IPS DF 4.7 (cell line): ENCODE data around the gene KRT71.
"Not testable (repeated sequence)": the region's sequence is repeated elsewhere in the genome, so short reads cannot be mapped to it uniquely, and the experiment has no call there.

ENCODE experiments used
- DNase-seq: peaks from one replicate; pipeline ENCODE4 v3.0.0-alpha.2; 2013; ENCODE audit warnings: low spot score; ENCODE audit errors: extremely low read depth

The KRT71 gene

DNA sequence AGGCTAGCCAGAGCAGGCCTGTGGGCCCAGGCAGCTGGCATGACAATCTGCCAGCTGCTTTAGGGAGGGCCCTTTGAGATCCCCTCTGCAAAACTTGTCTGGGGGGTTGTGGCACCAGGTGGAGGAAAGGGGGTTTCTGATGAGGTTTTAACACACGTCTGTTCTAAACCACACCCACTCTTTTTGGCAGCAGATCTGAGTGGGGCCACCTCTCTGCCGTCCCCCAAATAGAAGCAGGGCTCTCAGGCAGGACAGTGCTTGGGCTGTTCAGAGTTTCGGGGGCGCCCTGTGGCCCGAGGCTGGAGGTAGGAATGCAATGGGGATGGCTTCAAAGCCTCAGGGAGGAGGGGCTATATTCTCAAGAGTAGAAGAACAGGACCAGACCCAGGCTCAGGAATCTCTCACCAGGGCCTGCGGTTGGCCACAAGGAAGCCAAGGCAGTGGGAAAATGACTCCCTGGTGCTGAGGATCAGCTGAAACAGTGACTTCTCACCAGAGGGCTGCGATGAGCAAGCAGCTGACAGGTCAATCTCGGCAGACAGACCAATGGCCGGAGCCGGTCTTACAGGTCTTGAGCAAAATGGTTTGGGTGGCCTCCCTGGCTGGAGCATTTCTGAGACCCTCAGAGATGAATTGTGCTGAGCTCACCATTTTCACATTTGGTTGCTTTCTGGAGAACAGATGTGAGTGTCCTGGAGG is 31.2 kb downstream of the KRT71 start:
- DNase-seq, result no peak

DNA sequence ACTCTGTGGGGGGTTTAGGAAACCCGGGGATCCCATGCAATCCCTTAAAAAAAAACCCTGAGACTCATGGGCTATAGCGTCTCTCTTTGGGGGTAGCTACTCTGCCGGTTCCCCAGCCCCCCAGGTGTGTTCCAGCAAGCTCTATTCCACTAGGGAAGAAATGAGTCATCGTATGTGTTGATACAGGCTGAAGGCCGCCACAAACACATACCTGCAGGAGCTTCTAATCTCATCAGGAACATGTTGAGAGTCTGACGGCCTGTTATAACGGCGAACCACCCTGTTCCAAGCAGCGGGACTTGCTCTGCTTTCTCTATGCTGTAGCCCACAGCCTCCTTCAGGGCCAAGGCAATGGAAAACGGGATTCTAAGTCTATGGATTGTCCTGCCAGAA is 31.8 kb downstream of the KRT71 start:
- DNase-seq, result no peak

DNA sequence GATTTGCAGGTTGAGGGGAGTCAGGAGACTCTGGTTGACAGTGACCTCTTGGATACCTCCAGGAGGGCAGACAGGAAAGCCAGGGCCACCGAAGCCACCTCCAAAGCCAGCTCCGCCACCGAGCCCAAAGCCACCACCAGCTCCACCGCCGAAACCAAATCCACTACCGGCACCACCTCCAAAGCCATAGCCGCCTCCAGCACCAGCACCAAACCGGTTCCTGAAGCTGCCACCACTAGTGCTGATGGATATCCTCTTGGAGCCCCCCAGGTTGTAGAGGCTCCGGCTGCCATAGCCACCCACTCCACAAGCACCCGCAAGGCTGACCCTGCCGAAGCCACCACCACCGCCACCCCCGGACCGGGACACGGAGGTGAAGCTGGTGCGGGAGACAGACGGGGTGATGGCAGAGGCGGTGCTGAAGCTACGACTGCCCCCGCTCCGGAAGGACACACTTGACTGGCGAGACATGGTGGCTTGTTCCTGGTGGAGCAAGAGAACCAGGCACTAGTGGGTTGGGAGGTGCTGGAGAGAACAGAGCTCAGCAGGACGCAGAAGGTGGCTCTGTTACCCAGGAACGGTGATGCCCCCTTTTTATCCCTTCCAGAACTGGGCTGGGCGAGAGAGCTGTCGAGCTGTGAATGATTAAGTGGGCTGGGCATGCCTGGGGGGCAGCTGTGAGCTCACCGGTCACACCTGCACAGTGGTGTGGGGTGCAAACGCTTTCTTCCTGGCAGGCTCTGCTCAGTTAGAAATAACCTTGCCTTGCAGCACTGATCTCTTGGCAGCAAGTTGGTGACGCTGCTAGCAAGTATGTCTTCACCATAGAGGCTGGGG is 32.9 kb downstream of the KRT71 start, which contains the start of gene KRT5:
TSS of gene KRT5 (minus strand) at position 569 of the 837 bp plus-strand sequence. CDS start at position 471, 98 bp downstream.
- DNase-seq, result no peak

DNA sequence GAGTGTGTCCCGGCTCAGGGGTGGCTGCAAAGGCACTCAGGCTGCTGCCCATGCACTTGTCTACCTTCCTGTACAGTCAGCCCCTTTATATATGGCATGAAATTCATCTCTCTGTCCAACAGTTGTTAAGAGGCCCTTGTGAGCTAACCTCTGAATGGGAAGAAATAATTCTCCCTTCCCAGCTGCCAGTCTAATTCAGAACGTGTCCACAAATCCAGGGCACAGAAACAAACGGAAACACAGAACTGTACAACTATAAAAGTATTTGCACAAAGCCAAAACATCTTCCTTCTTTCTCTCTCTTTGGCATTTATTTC is 33.6 kb downstream of the KRT71 start:
- DNase-seq, result no peak

DNA sequence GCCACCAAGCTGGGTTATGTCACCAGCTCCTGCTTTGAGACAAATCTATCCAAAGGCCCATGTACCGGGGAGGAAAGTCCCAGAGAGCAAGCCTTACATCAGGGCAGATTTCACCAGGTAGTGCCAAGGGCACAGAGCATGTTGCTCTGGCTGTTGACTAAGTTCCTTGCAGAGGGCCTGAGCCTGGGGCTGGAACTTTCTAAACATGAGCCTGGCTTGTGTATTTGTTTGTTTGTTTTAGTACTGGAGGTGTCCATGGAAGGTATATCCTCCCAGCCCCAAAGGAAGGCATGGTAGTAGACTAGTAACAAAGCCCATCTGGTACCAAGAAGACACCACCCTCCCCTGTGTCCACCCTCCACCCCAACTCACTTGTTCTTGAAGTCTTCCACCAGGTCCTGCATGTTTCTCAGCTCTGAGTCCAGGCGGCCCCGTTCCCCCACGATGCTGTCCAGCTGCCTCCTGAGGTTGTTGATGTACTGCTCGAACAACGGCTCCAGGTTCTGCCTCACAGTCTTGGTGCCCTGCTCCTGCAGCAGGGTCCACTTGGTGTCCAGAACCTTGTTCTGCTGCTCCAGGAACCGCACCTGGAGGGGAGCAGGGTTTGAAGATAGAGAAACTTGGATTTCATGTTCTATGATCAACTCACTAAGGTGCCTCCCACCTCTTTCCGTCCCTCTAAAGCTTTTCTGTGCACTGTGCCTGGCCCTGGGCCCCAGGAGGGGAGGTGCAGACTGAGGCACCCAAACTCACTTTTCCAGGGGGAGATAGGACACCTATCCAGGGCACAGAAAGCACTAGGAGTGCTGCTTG is 34.2 kb downstream of the KRT71 start:
- no peak for DNase-seq

DNA sequence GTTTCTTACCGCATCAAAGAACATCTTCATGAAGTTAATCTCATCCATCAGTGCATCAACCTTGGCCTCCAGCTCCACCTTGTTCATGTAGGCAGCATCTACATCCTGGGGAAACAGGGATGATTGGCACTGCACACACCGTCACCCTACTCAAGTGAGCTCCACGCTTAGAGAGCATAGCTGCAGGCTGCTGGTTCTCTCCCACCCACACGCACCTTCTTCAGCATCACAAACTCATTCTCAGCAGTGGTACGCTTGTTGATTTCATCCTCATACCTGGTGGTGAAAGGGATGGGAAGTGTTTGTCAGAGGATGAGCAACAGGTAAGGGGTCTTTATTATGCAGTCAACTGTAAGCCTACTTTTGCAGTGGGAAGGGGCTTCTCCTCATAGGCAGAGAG is 35.1 kb downstream of the KRT71 start:
- no peak for DNase-seq

DNA sequence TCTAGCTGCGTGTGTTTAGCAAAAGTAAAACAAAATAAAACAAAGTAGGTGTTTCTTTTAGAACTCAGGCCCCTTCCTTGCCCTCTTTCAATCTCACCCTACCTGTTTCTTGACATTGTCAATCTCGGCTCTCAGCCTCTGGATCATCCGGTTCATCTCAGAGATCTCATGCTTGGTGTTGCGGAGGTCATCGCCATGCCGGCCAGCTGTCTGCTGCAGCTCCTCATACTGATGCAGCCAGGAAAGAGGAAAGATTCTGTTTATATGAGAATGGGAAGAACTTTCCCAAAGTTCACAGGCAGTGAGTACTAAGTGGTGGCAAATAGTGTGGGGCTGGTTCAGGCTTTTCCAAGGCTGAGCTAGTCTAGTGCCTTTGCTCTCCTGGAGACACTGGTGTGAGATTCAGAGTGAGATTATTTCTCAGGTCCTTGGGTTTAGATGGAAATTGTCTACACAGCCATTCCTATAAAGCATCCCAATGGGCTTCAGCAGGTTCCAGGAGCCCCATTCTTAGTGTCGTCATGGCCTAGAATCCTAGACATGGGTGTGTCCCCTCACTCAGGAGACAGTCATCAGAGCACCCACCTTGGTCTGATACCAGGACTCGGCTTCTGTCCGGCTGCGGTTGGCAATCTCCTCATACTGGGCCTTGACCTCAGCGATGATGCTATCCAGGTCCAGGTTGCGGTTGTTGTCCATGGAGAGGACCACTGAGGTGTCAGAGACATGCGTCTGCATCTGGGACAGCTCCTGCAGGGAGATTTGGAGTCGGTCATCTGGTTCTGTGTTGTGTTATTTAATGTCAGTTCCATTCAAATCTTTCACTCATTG is 35.7 kb downstream of the KRT71 start:
- no peak for DNase-seq

DNA sequence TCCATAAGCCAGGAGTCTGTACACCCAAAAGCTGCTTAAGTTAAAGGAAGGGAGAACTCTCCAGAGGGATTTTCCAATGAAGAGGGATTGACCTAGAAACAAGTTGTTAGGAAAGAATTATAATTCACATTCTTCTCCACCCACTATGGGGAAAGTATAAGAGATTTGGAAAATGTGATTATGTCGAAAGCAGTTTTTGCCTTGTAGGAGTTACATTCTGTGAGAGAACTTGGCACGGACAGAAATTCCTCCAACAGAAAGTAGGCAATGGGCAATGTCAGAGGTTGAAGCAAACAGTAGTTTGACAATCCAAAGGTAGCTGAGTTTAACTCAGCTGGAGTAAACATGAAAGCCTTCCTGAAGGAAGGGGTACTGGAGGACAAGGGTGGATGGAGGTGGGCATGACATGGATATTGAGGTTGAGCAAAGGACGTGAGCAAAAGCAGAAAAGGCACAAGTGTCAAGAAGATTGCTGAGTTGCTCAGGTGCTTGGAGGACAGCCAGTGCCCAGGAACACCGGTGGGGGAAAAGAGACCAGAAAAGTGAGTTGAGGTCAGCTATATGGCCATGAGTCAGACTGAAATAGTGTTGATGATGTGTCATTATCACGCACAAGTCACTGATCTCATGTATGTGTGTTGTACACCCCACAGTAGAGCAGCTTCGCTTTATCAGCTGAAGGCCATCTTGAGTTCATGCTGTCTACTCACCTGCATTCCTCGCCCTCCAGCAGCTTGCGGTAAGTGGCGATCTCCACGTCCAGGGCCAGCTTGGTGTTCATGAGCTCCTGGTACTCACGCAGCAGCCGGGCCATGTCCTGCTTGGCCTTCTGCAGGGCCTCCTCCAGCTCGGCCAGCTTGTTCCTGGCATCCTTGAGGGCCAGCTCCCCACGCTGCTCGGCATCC is 36.8 kb downstream of the KRT71 start:
- no peak for DNase-seq

DNA sequence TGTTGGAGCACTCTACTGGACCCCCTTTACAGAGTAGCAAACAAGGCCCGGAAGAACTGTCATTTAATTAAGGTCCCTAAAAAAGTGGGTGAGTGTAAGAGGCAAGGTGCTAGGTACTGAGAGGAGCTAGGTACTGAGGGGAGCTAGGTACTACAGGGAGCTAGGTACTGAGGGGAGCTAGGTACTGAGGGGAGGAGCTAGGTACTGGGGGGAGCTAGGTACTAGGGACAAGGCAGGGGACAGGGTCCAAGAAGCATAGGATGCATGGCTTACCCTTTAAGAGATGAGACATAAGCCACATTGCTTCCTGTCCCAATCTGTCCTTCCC is 37.7 kb downstream of the KRT71 start:
- DNase-seq, result no peak

DNA sequence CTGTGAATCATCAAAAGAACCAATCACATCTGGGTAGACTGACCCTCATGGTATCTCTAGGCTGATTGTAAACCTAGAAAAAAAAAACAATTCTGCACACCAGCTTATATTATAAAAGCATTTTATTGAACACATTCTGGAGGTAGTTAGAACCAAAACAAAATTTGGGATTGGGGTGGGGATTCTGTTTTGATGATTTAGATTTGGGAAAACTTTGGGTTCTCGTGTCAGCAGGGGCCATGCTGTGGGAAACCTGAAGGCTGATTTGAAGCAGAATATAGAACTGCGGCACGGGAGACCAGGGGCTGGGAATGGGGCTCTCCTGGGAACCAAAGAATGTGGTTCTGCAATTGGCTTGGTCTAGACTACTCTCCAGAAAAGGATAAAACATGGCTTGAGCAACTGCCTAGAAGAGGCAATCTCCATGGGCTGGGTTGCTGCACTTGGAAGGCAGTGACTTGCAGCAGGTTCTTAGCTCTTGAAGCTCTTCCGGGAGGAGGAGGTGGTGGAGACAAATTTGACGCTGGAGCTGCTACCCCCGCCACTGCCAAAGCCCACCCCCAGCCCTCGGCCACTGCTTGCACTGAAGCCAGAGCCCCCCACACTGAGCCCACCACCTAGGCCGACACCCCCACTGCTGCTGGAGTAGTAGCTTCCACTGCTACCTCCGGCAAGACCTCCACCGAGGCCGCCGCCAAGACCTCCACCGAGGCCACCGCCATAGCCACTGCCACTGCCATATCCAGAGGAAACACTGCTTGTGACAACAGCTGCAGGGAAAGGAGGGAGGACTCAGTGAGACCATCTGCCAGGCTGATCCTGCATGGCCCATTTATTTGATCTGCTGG is 38.2 kb downstream of the KRT71 start:
- DNase-seq, result no peak

DNA sequence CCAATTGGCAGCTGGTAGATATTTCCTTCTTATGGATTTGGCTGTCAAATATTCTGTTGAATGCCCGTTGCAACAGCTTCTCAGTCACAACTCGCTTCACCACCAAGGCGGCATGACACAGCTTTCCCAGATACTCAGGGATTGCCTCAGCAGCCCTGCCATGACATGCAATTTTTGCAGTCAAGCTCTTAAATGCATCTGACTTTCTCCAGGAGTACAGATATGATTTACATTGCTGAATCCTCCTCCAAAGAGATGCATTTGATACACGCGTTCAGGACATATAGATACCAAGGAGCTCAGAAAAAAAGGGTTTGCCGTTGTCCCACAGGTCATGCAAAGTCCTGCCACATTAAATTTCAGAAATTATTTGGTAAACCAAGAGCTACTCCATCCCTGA is 39.2 kb downstream of the KRT71 start:
- DNase-seq, result no peak

DNA sequence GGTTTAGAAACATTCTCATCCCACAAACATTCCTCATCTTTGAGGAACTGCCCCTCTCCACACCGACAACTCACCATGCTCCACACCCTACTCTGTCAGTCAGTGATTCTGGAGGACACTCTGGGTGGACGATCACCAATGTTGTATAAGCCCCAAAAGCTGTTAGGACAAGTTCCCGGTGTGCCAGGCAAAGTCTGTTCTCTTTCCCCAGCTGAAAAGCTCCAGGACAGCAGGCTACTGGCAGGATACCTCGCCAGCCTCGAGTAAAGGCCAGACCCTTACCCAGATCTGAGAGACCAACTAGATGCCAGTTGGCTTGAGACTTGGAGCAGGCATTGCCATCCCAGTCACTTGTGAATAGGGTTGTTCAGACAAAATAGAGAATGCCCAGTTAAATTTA is 44.7 kb downstream of the KRT71 start:
- DNase-seq, result no peak

DNA sequence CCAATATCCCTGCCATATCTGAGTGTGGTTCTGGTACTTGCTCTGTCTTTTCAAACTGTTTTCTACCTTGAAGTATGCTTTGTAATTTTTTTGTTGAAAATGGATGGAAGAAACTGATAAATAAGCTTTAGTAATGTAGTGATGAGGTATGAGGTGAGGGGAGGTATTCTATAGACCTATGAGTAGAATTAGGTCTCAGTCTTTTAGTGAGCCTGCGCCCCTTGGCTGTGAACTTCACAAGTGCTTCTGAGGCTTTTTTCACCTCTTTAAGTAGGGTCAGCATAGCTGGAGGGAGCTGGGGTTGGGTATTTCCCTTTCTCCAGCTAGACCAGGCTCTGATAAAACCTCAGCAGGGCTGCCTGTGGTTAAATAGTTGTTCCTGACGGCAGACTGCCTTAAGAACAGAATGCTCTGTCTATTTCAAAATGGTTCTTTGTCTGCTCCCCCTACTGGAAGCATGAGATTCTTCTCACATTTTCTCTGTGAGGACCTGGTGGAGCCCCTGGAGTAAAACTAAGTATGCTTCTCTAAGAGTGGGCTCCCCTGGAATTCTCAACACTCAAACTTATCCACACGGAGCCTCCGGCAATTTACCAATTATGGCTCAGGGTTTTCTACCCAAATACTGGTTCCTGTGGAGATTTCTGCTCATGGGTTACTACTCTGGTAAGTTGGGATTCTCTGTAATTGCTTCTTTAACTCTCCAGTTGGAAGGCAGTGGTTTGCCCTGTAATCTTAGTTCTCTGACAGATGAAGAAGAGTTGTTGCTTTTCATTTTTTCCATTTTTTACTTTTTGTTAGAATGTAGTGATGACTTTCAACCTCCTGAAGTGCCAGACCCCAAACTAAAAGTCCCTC is 45.9 kb downstream of the KRT71 start:
- no peak for DNase-seq

DNA sequence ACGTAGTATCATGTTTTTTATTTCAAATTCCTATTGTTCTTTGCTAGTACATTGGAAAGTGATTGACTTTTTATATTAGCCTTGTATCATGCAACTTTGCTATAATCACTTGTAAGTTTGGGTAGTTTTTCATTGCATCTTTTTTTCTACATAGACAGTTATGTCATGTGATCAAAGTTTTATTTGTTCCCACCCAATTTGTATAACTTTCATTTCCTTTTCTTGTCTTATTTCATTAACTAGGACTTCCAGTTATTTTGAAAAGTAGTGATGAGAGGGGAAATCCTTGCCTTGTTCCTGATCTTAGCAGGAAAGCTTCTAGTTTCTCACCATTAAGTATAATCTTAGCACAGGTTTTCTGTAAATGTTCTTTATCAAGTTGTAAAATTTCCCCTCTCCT is 50.1 kb downstream of the KRT71 start:
- no peak for DNase-seq

DNA sequence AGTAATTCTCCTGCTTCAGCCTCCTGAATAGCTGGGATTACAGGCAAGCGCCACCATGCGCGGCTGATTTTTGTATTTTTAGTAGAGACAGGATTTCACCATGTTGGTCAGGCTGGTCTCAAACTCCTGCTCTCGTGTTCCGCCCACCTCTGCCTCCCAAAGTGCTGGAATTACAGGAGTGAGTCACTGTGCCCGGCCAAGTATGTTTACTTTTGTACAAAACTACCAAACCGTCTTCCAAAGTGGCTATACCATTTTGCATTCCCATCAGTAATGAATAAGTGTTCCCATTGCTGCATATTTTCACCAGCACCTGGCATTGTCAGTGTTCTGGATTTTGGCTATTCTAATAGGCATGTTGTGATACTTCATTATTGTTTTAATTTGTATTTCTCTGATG is 51.5 kb downstream of the KRT71 start:
- DNase-seq, result no peak

DNA sequence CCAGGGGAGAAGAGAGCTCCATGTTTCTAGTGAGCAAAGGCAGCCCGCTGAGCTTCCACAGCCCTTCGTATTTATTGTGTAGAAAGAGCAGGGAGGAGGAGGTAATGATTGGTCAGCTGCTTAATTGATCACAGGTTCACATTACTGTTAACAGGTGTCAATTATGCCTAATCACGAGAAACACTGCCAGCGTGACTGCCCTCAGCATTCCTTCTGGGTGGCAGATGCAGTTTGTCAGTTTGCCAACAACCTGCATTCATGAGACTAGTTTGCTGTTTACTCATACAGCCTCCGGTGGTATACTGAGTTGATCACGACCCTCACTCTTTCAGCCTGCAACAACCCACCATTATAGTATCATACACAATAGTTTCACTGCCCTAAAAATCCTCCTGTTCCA is 52.4 kb downstream of the KRT71 start:
- DNase-seq, result not testable (repeated sequence)

DNA sequence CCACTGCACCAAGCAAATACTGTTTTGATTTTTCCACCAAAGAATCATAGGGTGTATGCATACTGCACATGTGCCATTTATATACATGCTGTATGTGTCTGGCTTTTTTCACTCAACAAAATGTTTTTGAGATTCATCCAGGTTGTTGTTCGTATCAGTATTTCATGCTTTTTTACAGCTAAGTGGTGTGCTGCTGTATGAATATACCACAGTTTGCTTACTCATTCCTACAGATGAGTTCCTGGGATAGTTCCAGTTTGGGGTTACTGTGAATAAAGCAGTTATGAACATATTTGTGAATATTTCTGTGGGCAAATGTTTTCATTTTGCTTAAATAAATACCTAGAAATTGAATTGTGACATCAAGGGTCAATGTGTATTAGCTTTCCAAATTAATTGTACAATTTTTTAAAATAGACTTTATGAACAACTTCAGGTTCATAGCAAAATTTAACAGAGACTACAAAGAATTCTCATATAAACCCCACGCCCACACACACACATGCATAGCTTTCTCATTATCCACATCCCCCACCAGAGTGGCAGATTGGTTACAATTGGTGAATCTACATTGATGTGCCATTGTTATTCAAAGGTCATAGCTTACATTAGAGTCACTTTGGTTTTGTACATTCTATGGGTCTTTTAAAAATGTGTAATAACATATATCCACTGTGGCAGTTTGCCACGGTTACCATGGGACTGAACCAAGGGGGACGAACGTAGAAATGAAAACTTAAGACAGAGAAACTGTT is 53.0 kb downstream of the KRT71 start:
- DNase-seq, result no peak

DNA sequence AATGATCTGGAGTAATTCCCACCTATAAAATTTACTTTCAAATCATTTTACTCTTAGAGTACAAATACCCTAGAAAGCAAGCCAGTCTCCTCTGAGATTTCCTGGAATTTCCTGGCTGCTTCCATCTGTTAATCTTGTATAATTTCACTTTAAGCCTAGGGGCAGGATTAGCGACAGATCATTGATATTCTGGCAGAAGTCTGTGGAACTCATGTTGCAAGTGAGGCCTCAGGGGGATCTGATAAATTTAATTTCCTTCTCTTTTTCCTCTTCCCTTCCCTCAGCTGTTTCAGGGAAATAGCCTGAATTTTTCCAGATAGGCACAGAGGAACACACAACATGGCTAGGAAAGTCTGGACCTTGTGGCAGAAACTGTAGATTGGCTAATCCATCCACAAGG is 54.0 kb downstream of the KRT71 start:
- no peak for DNase-seq
